Caco-2 (cell line): ENCODE results near the gene ABCG4. TPM values are rescaled to one million over a fixed set of nuclear protein-coding genes. Genes with fewer than 3 reads are reported as not detected.

Experiments used
- BruUV-seq: library from RNA; stranded (reverse); fragments of 400-500 nt; replicated peaks from 2 replicates; lab custom pipeline; 2021; lab: Mats Ljungman, UMichigan
- CTCF ChIA-PET: fragments of 300-600 bp; sonication (Branson Sonifier 250); formaldehyde crosslinking; loops from one replicate; lab custom pipeline; 2022; ENCODE audit warnings: antibody characterized with exemption; lab: Charles Lee
- POLR2A ChIA-PET: fragments of 300-600 bp; sonication (Branson Sonifier 250); formaldehyde crosslinking; loops from one replicate; lab custom pipeline; 2022; ENCODE audit warnings: antibody characterized with exemption; lab: Charles Lee
- DNase-seq, 2 experiments: peaks; one replicate each; pipeline versions ENCODE4 v3.0.0 to v3.0.0-alpha.2; 2020 to 2022
- H3K27me3 ChIP-seq: replicated peaks from 2 replicates; pipeline ENCODE4 v1.6.0; 2011; ENCODE audit warnings: low read length; ENCODE audit not compliant: control insufficient read depth, insufficient read depth
- H3K36me3 ChIP-seq: 2 replicates; pipeline ENCODE4 v1.5.1; 2011; ENCODE audit warnings: low read length; ENCODE audit not compliant: control insufficient read depth, insufficient read depth
- H3K4me1 ChIP-seq: fragments of 250-450 bp; sonication (Bioruptor Pico); 2 replicates; pipeline ENCODE4 v1.5.1; 2020; ENCODE audit warnings: mild to moderate bottlenecking
- H3K4me3 ChIP-seq: 2 replicates; pipeline ENCODE4 v1.5.1; 2011; ENCODE audit warnings: low read depth, mild to moderate bottlenecking, control low read depth, low read length
- H3K9me3 ChIP-seq: fragments of 250-450 bp; sonication (Bioruptor Pico); 2 replicates; pipeline ENCODE4 v1.5.1; 2020; ENCODE audit warnings: mild to moderate bottlenecking, moderate library complexity
- H3K27ac Mint-ChIP-seq: one replicate; pipeline ENCODE4 v1.8.0; 2022; ENCODE audit warnings: mixed read lengths; ENCODE audit not compliant: unreplicated experiment
- H3K27me3 Mint-ChIP-seq: one replicate; pipeline ENCODE4 v1.8.0; 2022; ENCODE audit warnings: mixed read lengths; ENCODE audit not compliant: insufficient read depth, unreplicated experiment
- H3K36me3 Mint-ChIP-seq: one replicate; pipeline ENCODE4 v1.8.0; 2022; ENCODE audit warnings: mild to moderate bottlenecking, mixed read lengths; ENCODE audit not compliant: insufficient read depth, unreplicated experiment
- H3K4me1 Mint-ChIP-seq: one replicate; pipeline ENCODE4 v1.8.0; 2022; ENCODE audit warnings: low read depth, mixed read lengths; ENCODE audit not compliant: unreplicated experiment
- H3K4me3 Mint-ChIP-seq: one replicate; pipeline ENCODE4 v1.8.0; 2022; ENCODE audit warnings: mild to moderate bottlenecking, moderate library complexity, mixed read lengths; ENCODE audit not compliant: unreplicated experiment
- H3K9me3 Mint-ChIP-seq: one replicate; pipeline ENCODE4 v1.8.0; 2022; ENCODE audit warnings: mixed read lengths; ENCODE audit not compliant: unreplicated experiment
- CTCF ChIP-seq, 2 experiments: fragments of 200-600 bp in 1 of 2; IDR thresholded peaks; 1 replicate in 1 of 2; 2 replicates in 1 of 2; pipeline versions ENCODE4 v1.5.1 to v1.8.0; 2011 to 2022; ENCODE audit warnings: antibody characterized with exemption in 1 of 2, control low read depth in 1 of 2, inconsistent platforms in 1 of 2, low read depth in 1 of 2, low read length in 1 of 2, mild to moderate bottlenecking in 1 of 2, moderate library complexity in 1 of 2; ENCODE audit not compliant: insufficient read depth in 1 of 2, severe bottlenecking in 1 of 2, unreplicated experiment in 1 of 2
- intact Hi-C: fragments of 100-400 bp; cut with micrococcal nuclease; formaldehyde crosslinking; loops from one replicate; pipeline ENCODE4 v1.10.0; 2022; ENCODE audit not compliant: unreplicated experiment
- total RNA-seq: library from RNA; stranded (reverse); gene quantifications from 2 replicates; pipeline ENCODE4 v1.2.3, GENCODE V29; 2022

Gene ABCG4
- total RNA-seq, 1 experiment from 2014 or later, result 0.18 TPM

- H3K36me3 Mint-ChIP-seq, result no peaks in the 10 kb centered on the region
- Histone ChIP-seq H3K4me1 (peaks cover 5% of the 10 kb centered on the region; the same call in 1 of the 2 replicates), H3K9me3 (no peaks in the 10 kb centered on the region), H3K27me3 (no peaks in the 10 kb centered on the region; the same call in 1 of the 2 replicates), H3K4me3 (peak overlapping the region; percentile 57), H3K36me3 (no peaks in the 10 kb centered on the region)
- no TSS peak for BruUV-seq
- no peak for DNase-seq
- intact Hi-C loops, result loop anchor here (5.0 kb wide), 1 partner anchor 134 kb away; no protein-coding TSS in a partner anchor
- no peaks in the 10 kb centered on the region for H3K9me3 Mint-ChIP-seq
- peak overlapping the region; percentile 72 for H3K4me3 Mint-ChIP-seq
- H3K4me1 Mint-ChIP-seq, result no peaks in the 10 kb centered on the region
- H3K27me3 Mint-ChIP-seq, result peaks cover 18% of the 10 kb centered on the region
- ChIA-PET CTCF (interaction anchor here (0.8 to 1.4 kb wide), 3 partner anchors 9 to 212 kb away, joined by 3 read pairs; no protein-coding TSS in a partner anchor), POLR2A (no interaction called here)
- H3K27ac Mint-ChIP-seq, result no peak overlapping the region
- TF ChIP-seq CTCF (IDR thresholded peaks at IDR 0.05; ENCODE audit: insufficient read depth in 1 of 2, low read depth in 1 of 2, low read length in 1 of 2, severe bottlenecking in 1 of 2, unreplicated experiment in 1 of 2), result no peak
These were observed 183 bp upstream of the ABCG4 start for GRCh38 chr11:119148720-119149017.

- no peak for TF ChIP-seq CTCF (IDR thresholded peaks at IDR 0.05; ENCODE audit: insufficient read depth in 1 of 2, low read depth in 1 of 2, low read length in 1 of 2, severe bottlenecking in 1 of 2, unreplicated experiment in 1 of 2)
- peaks cover 18% of the 10 kb centered on the region for H3K27me3 Mint-ChIP-seq
- BruUV-seq, result no TSS peak
- POLR2A ChIA-PET, result no interaction called here
- H3K9me3 Mint-ChIP-seq, result no peaks in the 10 kb centered on the region
- Histone ChIP-seq H3K27me3 (no peaks in the 10 kb centered on the region; the same call in 1 of the 2 replicates), H3K36me3 (no peaks in the 10 kb centered on the region), H3K9me3 (no peaks in the 10 kb centered on the region), H3K4me1 (peaks cover 5% of the 10 kb centered on the region; the same call in 1 of the 2 replicates), H3K4me3 (no peak overlapping the region; the same call in 1 of the 2 replicates)
- no peaks in the 10 kb centered on the region for H3K4me1 Mint-ChIP-seq
- no peaks in the 10 kb centered on the region for H3K36me3 Mint-ChIP-seq
- intact Hi-C loops, result loop anchor here (5.0 kb wide), 1 partner anchor 132 kb away; no protein-coding TSS in a partner anchor
- H3K27ac Mint-ChIP-seq, result no peak overlapping the region
- CTCF ChIA-PET, result interaction anchor here (0.6 kb wide), 1 partner anchor 30 kb away, joined by 3 read pairs; no protein-coding TSS in a partner anchor
- H3K4me3 Mint-ChIP-seq, result peak overlapping the region; percentile 72
- DNase-seq, result no peak
These were observed 979 bp downstream of the ABCG4 start for GRCh38 chr11:119149786-119150275.

GRCh38 chr11:119152043-119152442, 3.2 kb downstream of the ABCG4 start:
- no peaks in the 10 kb centered on the region; the same call in 1 of the 2 replicates for H3K27me3 ChIP-seq
- Mint-ChIP-seq H3K27ac (no peak overlapping the region), H3K36me3 (no peaks in the 10 kb centered on the region), H3K27me3 (peaks cover 21% of the 10 kb centered on the region), H3K9me3 (no peaks in the 10 kb centered on the region), H3K4me3 (no peak overlapping the region), H3K4me1 (peaks cover 6% of the 10 kb centered on the region)
- no peaks in the 10 kb centered on the region for H3K36me3 ChIP-seq
- ChIA-PET POLR2A (no interaction called here), CTCF (interaction anchor here (1.0 to 1.6 kb wide), 3 partner anchors 9 to 48 kb away, joined by 3 read pairs; partner anchors contain the start of gene C2CD2L)
- intact Hi-C loops, result no loop called here
- H3K4me3 ChIP-seq, result no peak overlapping the region
- no peak for DNase-seq
- no peaks in the 10 kb centered on the region for H3K9me3 ChIP-seq
- no TSS peak for BruUV-seq
- no peak for TF ChIP-seq CTCF (IDR thresholded peaks at IDR 0.05; ENCODE audit: insufficient read depth in 1 of 2, low read depth in 1 of 2, low read length in 1 of 2, severe bottlenecking in 1 of 2, unreplicated experiment in 1 of 2)
- peaks cover 5% of the 10 kb centered on the region; the same call in 1 of the 2 replicates for H3K4me1 ChIP-seq
